K562 (cell line): ENCODE results near the gene C21orf58. TPM values are rescaled to one million over a fixed set of nuclear protein-coding genes. Genes with fewer than 3 reads are reported as not detected.
A peak's percentile ranks its signal among the peaks of the same experiment; 100 is the strongest.

ENCODE experiments used
- BHLHE40 ChIP-seq: IDR thresholded peaks from 2 replicates; pipeline ENCODE4 v1.6.1; 2011; ENCODE audit warnings: low read length, improper control_type of control experiment
- BMI1 ChIP-seq: fragments of 150-350 bp; IDR thresholded peaks from 2 replicates; pipeline ENCODE4 v1.6.1; 2014; ENCODE audit warnings: low read length
- BRD9 ChIP-seq: fragments of 450-650 bp; IDR thresholded peaks from 2 replicates; pipeline ENCODE4 v1.6.1; 2018; ENCODE audit warnings: low read depth; ENCODE audit not compliant: partially characterized antibody
- CBX5 ChIP-seq: IDR thresholded peaks from 2 replicates; pipeline ENCODE4 v1.6.1; 2014; ENCODE audit warnings: low read depth, borderline replicate concordance
- HMG20A ChIP-seq: fragments of 450-650 bp; formaldehyde crosslinking; conservative IDR thresholded peaks from 2 replicates; pipeline ENCODE4 v1.4.0; 2020; ENCODE audit warnings: mild to moderate bottlenecking, mixed read lengths
- MCM7 ChIP-seq, 2 experiments: fragments of 450-650 bp; IDR thresholded peaks; 2 replicates each; pipeline ENCODE4 v1.6.1; 2016 to 2018
- MED1 ChIP-seq: sonication (generic); formaldehyde crosslinking; IDR thresholded peaks from 2 replicates; pipeline ENCODE4 v1.8.1; 2023; ENCODE audit warnings: missing genetic modification reagents, borderline replicate concordance
- MEF2D ChIP-seq: conservative IDR thresholded peaks from 2 replicates; pipeline ENCODE4 v1.6.1; 2016; ENCODE audit warnings: low read depth, missing genetic modification characterization, missing compliant biosample characterization
- NONO ChIP-seq, 2 experiments: fragments of 200-400 bp in 1 of 2; fragments of 450-650 bp in 1 of 2; formaldehyde crosslinking in 1 of 2; IDR thresholded peaks; 2 replicates each; pipeline ENCODE4 v1.6.1; 2017; ENCODE audit warnings: low read depth in 2 of 2, mild to moderate bottlenecking in 2 of 2, moderate library complexity in 2 of 2, low read length in 1 of 2
- NR4A1 ChIP-seq, 2 experiments: fragments of 250-450 bp in 1 of 2; fragments of 450-650 bp in 1 of 2; sonication (Bioruptor Pico) in 1 of 2; IDR thresholded peaks; 2 replicates each; pipeline versions ENCODE4 v1.4.0 to v1.6.1; 2016 to 2020; ENCODE audit warnings: mild to moderate bottlenecking in 2 of 2, missing compliant biosample characterization in 1 of 2, missing genetic modification characterization in 1 of 2, moderate library complexity in 1 of 2
- PATZ1 ChIP-seq: fragments of 250-450 bp; sonication (Bioruptor Pico); IDR thresholded peaks from 2 replicates; pipeline ENCODE4 v1.5.0; 2020; ENCODE audit warnings: mild to moderate bottlenecking, borderline replicate concordance
- SMAD3 ChIP-seq: fragments of 450-650 bp; formaldehyde crosslinking; conservative IDR thresholded peaks from 2 replicates; pipeline ENCODE4 v1.4.0; 2020; ENCODE audit warnings: mild to moderate bottlenecking
- STAT5B ChIP-seq: fragments of 250-450 bp; sonication (Bioruptor Pico); IDR thresholded peaks from 2 replicates; pipeline ENCODE4 v1.8.0; 2021; ENCODE audit warnings: mild to moderate bottlenecking, inconsistent platforms
- ZNF217 ChIP-seq: sonication (generic); formaldehyde crosslinking; IDR thresholded peaks from 2 replicates; pipeline ENCODE4 v1.8.0; 2022; ENCODE audit warnings: mild to moderate bottlenecking, missing genetic modification reagents
- ZNF280A ChIP-seq: fragments of 450-650 bp; IDR thresholded peaks from 2 replicates; pipeline ENCODE4 v1.6.1; 2018; ENCODE audit warnings: mild to moderate bottlenecking, low read depth; ENCODE audit not compliant: partially characterized antibody
- ZNF395 ChIP-seq: fragments of 200-800 bp; sonication (Bioruptor generic); IDR thresholded peaks from 2 replicates; pipeline ENCODE4 v1.6.1; 2017; ENCODE audit warnings: missing genetic modification characterization, missing compliant biosample characterization
- ZSCAN32 ChIP-seq: fragments of 450-650 bp; formaldehyde crosslinking; IDR thresholded peaks from 2 replicates; pipeline ENCODE4 v1.4.0; 2020; ENCODE audit warnings: mild to moderate bottlenecking, moderate library complexity
- polyA plus RNA-seq, 8 experiments: library from polyadenylated mRNA; depleted of rRNA in 4 of 8; stranded (reverse) in 5 of 8; unstranded in 3 of 8; fragments of >200 nt; fragmentation: Nextera tagmentation in 2 of 8; fragmentation: Illumina TruSeq in 1 of 8; extraction: Ambion mirVana in 2 of 8; extraction: Trizol in 1 of 8; gene quantifications; 2 replicates each; pipeline versions ENCODE4 v1.2.1 to v1.2.3, GENCODE V29; 2011 to 2014; ENCODE audit warnings: inconsistent platforms in 1 of 8, missing spikeins in 1 of 8
- total RNA-seq, 7 experiments: library from RNA; depleted of rRNA in 6 of 7; stranded (reverse); fragments of >200 nt in 6 of 7; fragmentation: Illumina TruSeq in 2 of 7; extraction: Trizol in 2 of 7; gene quantifications; 2 replicates each; pipeline versions ENCODE4 v1.2.1 to v1.2.3, GENCODE V29; 2011 to 2021; ENCODE audit warnings: low replicate concordance in 1 of 7
- TF ChIP-seq, protein P1 (sequence below): fragments of 250-450 bp; sonication (Bioruptor Pico); IDR thresholded peaks from 2 replicates; pipeline ENCODE4 v1.5.0; 2022; ENCODE audit warnings: mild to moderate bottlenecking
- TF ChIP-seq, protein P2 (sequence below): IDR thresholded peaks from 2 replicates; pipeline ENCODE4 v1.6.1; 2014; ENCODE audit warnings: antibody characterized with exemption

Gene C21orf58
- total and polyA plus RNA-seq, 9 of the 15 experiments (the other 6 are each of a cell fraction or from before 2014, with no cell fraction given): 1.2 to 30.5 (median 12.4) TPM

GRCh38 chr21:46324390-46325072 lies 861 bp upstream of the C21orf58 start (continued):
- TF ChIP-seq MED1 (no peak), ZNF395 (CRISPR knock-in tag) (no peak), SMAD3 (no peak), CBX5 (0 out of 2 replicates have a peak, but pooled peaks have one; percentile 12), NR4A1 (CRISPR knock-in tag; IDR thresholded peaks at IDR 0.05) (no peak), NR4A1 (tag; IDR thresholded peaks at IDR 0.05) (no peak), ZNF280A (no peak), BMI1 (no peak), ZSCAN32 (CRISPR knock-in tag) (no peak), NONO (IDR thresholded peaks at IDR 0.05; ENCODE audit: low read depth in 2 of 2, low read length in 1 of 2) (peak in 1 of 2 experiments; percentile 15; a peak in 1 of 4 replicates), BHLHE40 (no peak), HMG20A (CRISPR knock-in tag) (no peak), MCM7 (IDR thresholded peaks at IDR 0.05) (no peak), PATZ1 (no peak), MEF2D (tag) (no peak), ZNF217 (CRISPR knock-in tag) (no peak), BRD9 (no peak), STAT5B (CRISPR knock-in tag) (no peak)
- TF ChIP-seq, protein P1, sequence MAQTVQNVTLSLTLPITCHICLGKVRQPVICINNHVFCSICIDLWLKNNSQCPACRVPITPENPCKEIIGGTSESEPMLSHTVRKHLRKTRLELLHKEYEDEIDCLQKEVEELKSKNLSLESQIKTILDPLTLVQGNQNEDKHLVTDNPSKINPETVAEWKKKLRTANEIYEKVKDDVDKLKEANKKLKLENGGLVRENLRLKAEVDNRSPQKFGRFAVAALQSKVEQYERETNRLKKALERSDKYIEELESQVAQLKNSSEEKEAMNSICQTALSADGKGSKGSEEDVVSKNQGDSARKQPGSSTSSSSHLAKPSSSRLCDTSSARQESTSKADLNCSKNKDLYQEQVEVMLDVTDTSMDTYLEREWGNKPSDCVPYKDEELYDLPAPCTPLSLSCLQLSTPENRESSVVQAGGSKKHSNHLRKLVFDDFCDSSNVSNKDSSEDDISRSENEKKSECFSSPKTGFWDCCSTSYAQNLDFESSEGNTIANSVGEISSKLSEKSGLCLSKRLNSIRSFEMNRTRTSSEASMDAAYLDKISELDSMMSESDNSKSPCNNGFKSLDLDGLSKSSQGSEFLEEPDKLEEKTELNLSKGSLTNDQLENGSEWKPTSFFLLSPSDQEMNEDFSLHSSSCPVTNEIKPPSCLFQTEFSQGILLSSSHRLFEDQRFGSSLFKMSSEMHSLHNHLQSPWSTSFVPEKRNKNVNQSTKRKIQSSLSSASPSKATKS (CRISPR knock-in tag): no peak
- TF ChIP-seq, protein P2, sequence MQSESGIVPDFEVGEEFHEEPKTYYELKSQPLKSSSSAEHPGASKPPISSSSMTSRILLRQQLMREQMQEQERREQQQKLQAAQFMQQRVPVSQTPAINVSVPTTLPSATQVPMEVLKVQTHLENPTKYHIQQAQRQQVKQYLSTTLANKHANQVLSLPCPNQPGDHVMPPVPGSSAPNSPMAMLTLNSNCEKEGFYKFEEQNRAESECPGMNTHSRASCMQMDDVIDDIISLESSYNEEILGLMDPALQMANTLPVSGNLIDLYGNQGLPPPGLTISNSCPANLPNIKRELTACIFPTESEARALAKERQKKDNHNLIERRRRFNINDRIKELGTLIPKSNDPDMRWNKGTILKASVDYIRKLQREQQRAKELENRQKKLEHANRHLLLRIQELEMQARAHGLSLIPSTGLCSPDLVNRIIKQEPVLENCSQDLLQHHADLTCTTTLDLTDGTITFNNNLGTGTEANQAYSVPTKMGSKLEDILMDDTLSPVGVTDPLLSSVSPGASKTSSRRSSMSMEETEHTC: no peak
